ENCODE results near the gene PTCD2.

PTCD2 gene

GRCh38 chr5:72415616-72416325, 95.6 kb downstream of the PTCD2 start:
- no peak for DNase-seq (ENCODE audit: low spot score)

- no peak for DNase-seq (ENCODE audit: low spot score)
Measured at GRCh38 chr5:72417333-72418062, 97.3 kb downstream of the PTCD2 start.

Data from NAMALWA (cell line).